Heart right ventricle (tissue), 16 donors: ENCODE results near the gene G2E3. TPM values are rescaled to one million over a fixed set of nuclear protein-coding genes. Genes with fewer than 3 reads are reported as not detected.

Source experiments
- ATAC-seq, 8 donors: fragments of 200-7000 bp; cut with Tn5 transposase; one replicate each; pipeline ENCODE4 v1.9.1; 2020; ENCODE audit warnings: mild to moderate bottlenecking in 8 of 8, moderate library complexity in 8 of 8, moderate number of reproducible peaks in 1 of 8
- DNase-seq, 2 donors: peaks; one replicate each; pipeline ENCODE4 v3.0.0-alpha.2; 2020
- H3K27ac ChIP-seq, 10 donors: fragments of 200-600 bp; sonication (generic) in 2 of 10; one replicate each; pipeline versions ENCODE4 v1.5.0 to v1.8.0; 2020 to 2022; ENCODE audit warnings: mild to moderate bottlenecking in 3 of 10
- H3K27me3 ChIP-seq, 7 donors: fragments of 200-600 bp; one replicate each; pipeline ENCODE4 v1.8.0; 2021 to 2022; ENCODE audit warnings: mild to moderate bottlenecking in 2 of 7
- H3K36me3 ChIP-seq, 9 donors: fragments of 200-600 bp; sonication (generic) in 1 of 9; one replicate each; pipeline versions ENCODE4 v1.5.0 to v1.8.0; 2020 to 2022; ENCODE audit warnings: mild to moderate bottlenecking in 2 of 9
- H3K4me1 ChIP-seq, 9 donors: fragments of 200-600 bp; sonication (generic) in 1 of 9; one replicate each; pipeline versions ENCODE4 v1.5.0 to v1.8.0; 2020 to 2022; ENCODE audit warnings: mild to moderate bottlenecking in 4 of 9
- H3K4me3 ChIP-seq, 10 donors: fragments of 200-600 bp; sonication (generic) in 2 of 10; one replicate each; pipeline versions ENCODE4 v1.5.0 to v1.8.0; 2020 to 2022; ENCODE audit warnings: mild to moderate bottlenecking in 7 of 10, moderate library complexity in 2 of 10
- H3K9me3 ChIP-seq, 11 donors: fragments of 200-600 bp in 10 of 11; sonication (generic) in 2 of 11; one replicate each; pipeline versions ENCODE4 v1.5.0 to v1.8.0; 2013 to 2022; ENCODE audit warnings: mild to moderate bottlenecking in 2 of 11, control low read depth in 1 of 11, moderate library complexity in 1 of 11
- CTCF ChIP-seq, 9 donors: fragments of 200-600 bp; sonication (generic) in 2 of 9; IDR thresholded peaks; one replicate each; pipeline versions ENCODE4 v1.5.0 to v1.8.0; 2021 to 2022; ENCODE audit warnings: antibody characterized with exemption in 9 of 9, mild to moderate bottlenecking in 5 of 9, moderate library complexity in 1 of 9
- WGBS, 2 donors: extraction: QIAGEN DNeasy Blood & Tissue Kit; methylation state at CpG; one replicate each; pipeline ENCODE4 v1.1.7; 2013; ENCODE audit warnings: inconsistent platforms in 1 of 2; 5-methylcytosine and 5-hydroxymethylcytosine counted together
- intact Hi-C, 10 donors: fragments of 100-400 bp; cut with DNase I; formaldehyde crosslinking; loops; one replicate each; pipeline versions ENCODE4 v1.11.1 to v1.14.2; 2022
- polyA plus RNA-seq, 2 donors: library from polyadenylated mRNA; stranded (reverse); fragments of 200-250 nt; gene quantifications; one replicate each; pipeline ENCODE4 v1.2.3, GENCODE V29; 2013
- total RNA-seq, 10 donors: library from RNA; stranded (reverse); fragmentation: NEBNext Ultra II Directional in 3 of 10; extraction: Animal tissue kit (Norgen Biotek cat#: 25700) in 3 of 10; gene quantifications; one replicate each; pipeline versions ENCODE4 v1.2.1 to v1.2.4, GENCODE V29; 2021 to 2023
- donor health status: Arrhythmogenic right ventricular cardiomyopathy.
- donor health status: ischemic (EF 13 %, LVEDD 7.1; RV severe dilation, severe dysfunction).
- donor health status: healthy with polysubstance abuse.
- donor health status: DM: no; HTN: yes; CAD: no.
- donor health status: DM: no; HTN: no; CAD: no.
- donor health status: ischemic (EF 25% LVEDD 6.9; RV normal size, moderate dysfunction).
- donor health status: ischemic (EF 25% LVEDD 5.7; RV mildly dilated, moderate dysfunction).
- donor health status: healthy.
- donor health status: DM: yes; HTN: yes; CAD: no.
- donor health status: Ischemic cardiomyopathy.
- donor health status: ischemic (EF 35%, LVEDD 5.7; RV mildly dilated, moderate dysfunction).
- donor health status: nonischemic (EF 11% LVEDD 7.7; RV severe dilation, severe dysfunction).
- donor health status: DM: yes; HTN: yes; CAD: no.
- donor health status: PGD.
- donor health status: ischemic (EF 29% LVEDD 5.4; RV normal size, mild dysfunction).
- donor health status: nonischemic (EF 23%, LVEDD 6.1; RV moderate dilation, normal function).

Gene G2E3
- total and polyA plus RNA-seq, 12 donors: 2.6 to 11.0 (median 8.5) TPM

- Histone ChIP-seq H3K36me3 (peaks cover 0 to 65% (median 0%) of the 10 kb centered on the region in 9 donors), H3K27me3 (no peaks in the 10 kb centered on the region), H3K4me3 (no peak overlapping the region), H3K27ac (no peak overlapping the region), H3K4me1 (peaks cover 0 to 11% (median 0%) of the 10 kb centered on the region in 9 donors), H3K9me3 (no peaks in the 10 kb centered on the region)
- DNase-seq (no peak), ATAC-seq (no peak)
- TF ChIP-seq CTCF (IDR thresholded peaks at IDR 0.05): no peak
- intact Hi-C loops: no loop called here
- WGBS, 2 donors: 97% methylated on average over 2 of the region's 2 CpGs
Observed at GRCh38 chr14:30614155-30614554, 55.2 kb downstream of the G2E3 start.

GRCh38 chr14:30620178-30620577, 61.2 kb downstream of the G2E3 start:
- no peaks in the 10 kb centered on the region for H3K27me3 ChIP-seq
- intact Hi-C loops: no loop called here
- no peak overlapping the region for H3K4me3 ChIP-seq
- DNase-seq (no peak), ATAC-seq (no peak)
- peaks cover 0 to 32% (median 23%) of the 10 kb centered on the region in 9 donors for H3K4me1 ChIP-seq
- H3K27ac ChIP-seq: no peak overlapping the region
- no peaks in the 10 kb centered on the region for H3K9me3 ChIP-seq
- no peak for TF ChIP-seq CTCF (IDR thresholded peaks at IDR 0.05)
- H3K36me3 ChIP-seq: peaks cover 0 to 24% (median 0%) of the 10 kb centered on the region in 9 donors
- WGBS, 2 donors: 81 to 82% methylated on average over 1 of the region's 1 CpG

GRCh38 chr14:30621354-30621939, 62.5 kb downstream of the G2E3 start:
- 4 to 9% methylated on average over 17 of the region's 17 CpGs for WGBS, 2 donors
- H3K4me3 ChIP-seq: peak overlapping the region; percentile 69 to 96 (median 76)
- no peaks in the 10 kb centered on the region for H3K27me3 ChIP-seq
- peak in 1 of 2 donors; percentile 8 for DNase-seq
- H3K9me3 ChIP-seq: no peaks in the 10 kb centered on the region
- peak; percentile 20 to 63 (median 46) for ATAC-seq
- intact Hi-C loops: no loop called here
- H3K27ac ChIP-seq: peak overlapping the region; percentile 2 to 94 (median 84)
- no peak for TF ChIP-seq CTCF (IDR thresholded peaks at IDR 0.05)
- peaks cover 0 to 13% (median 0%) of the 10 kb centered on the region in 9 donors for H3K36me3 ChIP-seq
- H3K4me1 ChIP-seq: peaks cover 3 to 44% (median 29%) of the 10 kb centered on the region in 9 donors

- WGBS, 2 donors: 0% methylated on average over 35 of the region's 35 CpGs
- Histone ChIP-seq H3K27ac (peak within 1 kb of the TSS; percentile 2 to 94 (median 84)), H3K4me1 (peaks cover 3 to 45% (median 29%) of the 10 kb centered on the region in 9 donors), H3K4me3 (peak within 1 kb of the TSS; percentile 69 to 96 (median 76)), H3K9me3 (no peaks in the 10 kb centered on the region), H3K36me3 (peaks cover 0 to 8% (median 0%) of the 10 kb centered on the region in 9 donors), H3K27me3 (no peaks in the 10 kb centered on the region)
- no peak for TF ChIP-seq CTCF (IDR thresholded peaks at IDR 0.05)
- intact Hi-C loops: no loop called here
- DNase-seq (peak; percentile 93 to 94), ATAC-seq (peak; percentile 99 to 100 (median 100))
Observed at GRCh38 chr14:30621940-30622830, 63.2 kb downstream of the G2E3 start, which contains the start of gene SCFD1. Gene SCFD1, plus strand, starts transcription at chr14:30622319. Its CDS starts 20 bp downstream, at chr14:30622339.
